Measurements from ENCODE around the gene TMPRSS11E.

The TMPRSS11E gene

DNA sequence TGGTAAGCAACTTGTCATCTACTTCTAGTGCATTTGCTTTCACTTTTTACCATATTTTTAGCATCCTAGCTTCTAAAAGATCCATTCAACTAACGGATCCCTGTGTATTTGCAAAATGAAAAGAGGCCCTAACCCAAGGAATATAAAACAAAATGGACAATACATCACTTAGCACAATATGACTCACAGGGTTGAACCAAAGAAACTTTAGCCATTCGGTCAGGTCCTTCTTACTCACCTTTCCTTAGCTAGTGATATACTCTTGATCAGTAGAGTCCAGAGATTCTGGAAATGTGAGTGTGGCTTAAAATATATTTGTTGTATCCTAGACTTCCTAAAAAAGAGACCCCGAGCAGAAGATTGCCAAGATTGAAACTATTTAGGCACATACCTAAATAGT, 19.5 kb downstream of the TMPRSS11E start:
- Histone ChIP-seq H3K27me3 (ENCODE audit: insufficient read depth, poor library complexity, severe bottlenecking) (no peaks in the 10 kb centered on the region), H3K27ac (replicated peaks) (no peak overlapping the region), H3K4me3 (replicated peaks; ENCODE audit: insufficient read depth, low read length) (no peak overlapping the region)
- DNase-seq (ENCODE audit: low read depth in 1 of 2, low spot score in 1 of 2), result no peak
- TF ChIP-seq GABPA (IDR thresholded peaks at IDR 0.05; ENCODE audit: low read depth) (no peak), SPI1 (IDR thresholded peaks at IDR 0.05; ENCODE audit: borderline replicate concordance, low read depth) (no peak), POLR2AphosphoS5 (IDR thresholded peaks at IDR 0.05; ENCODE audit: low read depth) (no peak)
- TF ChIP-seq, protein P1, sequence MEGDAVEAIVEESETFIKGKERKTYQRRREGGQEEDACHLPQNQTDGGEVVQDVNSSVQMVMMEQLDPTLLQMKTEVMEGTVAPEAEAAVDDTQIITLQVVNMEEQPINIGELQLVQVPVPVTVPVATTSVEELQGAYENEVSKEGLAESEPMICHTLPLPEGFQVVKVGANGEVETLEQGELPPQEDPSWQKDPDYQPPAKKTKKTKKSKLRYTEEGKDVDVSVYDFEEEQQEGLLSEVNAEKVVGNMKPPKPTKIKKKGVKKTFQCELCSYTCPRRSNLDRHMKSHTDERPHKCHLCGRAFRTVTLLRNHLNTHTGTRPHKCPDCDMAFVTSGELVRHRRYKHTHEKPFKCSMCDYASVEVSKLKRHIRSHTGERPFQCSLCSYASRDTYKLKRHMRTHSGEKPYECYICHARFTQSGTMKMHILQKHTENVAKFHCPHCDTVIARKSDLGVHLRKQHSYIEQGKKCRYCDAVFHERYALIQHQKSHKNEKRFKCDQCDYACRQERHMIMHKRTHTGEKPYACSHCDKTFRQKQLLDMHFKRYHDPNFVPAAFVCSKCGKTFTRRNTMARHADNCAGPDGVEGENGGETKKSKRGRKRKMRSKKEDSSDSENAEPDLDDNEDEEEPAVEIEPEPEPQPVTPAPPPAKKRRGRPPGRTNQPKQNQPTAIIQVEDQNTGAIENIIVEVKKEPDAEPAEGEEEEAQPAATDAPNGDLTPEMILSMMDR (IDR thresholded peaks at IDR 0.05; ENCODE audit: insufficient read depth, low read length), result no peak
- TF ChIP-seq, protein P2, sequence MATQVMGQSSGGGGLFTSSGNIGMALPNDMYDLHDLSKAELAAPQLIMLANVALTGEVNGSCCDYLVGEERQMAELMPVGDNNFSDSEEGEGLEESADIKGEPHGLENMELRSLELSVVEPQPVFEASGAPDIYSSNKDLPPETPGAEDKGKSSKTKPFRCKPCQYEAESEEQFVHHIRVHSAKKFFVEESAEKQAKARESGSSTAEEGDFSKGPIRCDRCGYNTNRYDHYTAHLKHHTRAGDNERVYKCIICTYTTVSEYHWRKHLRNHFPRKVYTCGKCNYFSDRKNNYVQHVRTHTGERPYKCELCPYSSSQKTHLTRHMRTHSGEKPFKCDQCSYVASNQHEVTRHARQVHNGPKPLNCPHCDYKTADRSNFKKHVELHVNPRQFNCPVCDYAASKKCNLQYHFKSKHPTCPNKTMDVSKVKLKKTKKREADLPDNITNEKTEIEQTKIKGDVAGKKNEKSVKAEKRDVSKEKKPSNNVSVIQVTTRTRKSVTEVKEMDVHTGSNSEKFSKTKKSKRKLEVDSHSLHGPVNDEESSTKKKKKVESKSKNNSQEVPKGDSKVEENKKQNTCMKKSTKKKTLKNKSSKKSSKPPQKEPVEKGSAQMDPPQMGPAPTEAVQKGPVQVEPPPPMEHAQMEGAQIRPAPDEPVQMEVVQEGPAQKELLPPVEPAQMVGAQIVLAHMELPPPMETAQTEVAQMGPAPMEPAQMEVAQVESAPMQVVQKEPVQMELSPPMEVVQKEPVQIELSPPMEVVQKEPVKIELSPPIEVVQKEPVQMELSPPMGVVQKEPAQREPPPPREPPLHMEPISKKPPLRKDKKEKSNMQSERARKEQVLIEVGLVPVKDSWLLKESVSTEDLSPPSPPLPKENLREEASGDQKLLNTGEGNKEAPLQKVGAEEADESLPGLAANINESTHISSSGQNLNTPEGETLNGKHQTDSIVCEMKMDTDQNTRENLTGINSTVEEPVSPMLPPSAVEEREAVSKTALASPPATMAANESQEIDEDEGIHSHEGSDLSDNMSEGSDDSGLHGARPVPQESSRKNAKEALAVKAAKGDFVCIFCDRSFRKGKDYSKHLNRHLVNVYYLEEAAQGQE (IDR thresholded peaks at IDR 0.05; ENCODE audit: insufficient replicate concordance, low read depth), result no peak

DNA sequence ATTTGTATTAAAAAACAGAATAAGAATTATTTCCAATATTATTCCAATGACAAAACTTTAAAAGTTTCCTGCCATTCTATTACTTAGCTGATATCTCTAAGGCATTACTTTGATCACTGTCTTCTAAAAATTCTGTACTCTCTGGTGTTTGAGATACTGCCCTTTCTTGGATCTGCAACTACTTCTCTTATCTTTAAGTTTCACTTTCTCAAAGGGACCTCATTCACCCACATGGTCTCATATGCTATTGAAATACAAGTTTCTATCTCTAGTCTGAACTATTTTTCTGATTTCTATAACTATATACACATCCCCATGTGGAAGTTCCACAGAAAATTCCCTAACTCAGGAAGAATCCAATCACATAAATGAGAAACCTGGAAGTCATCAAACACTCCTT, 22.2 kb downstream of the TMPRSS11E start:
- no peak overlapping the region for H3K27ac ChIP-seq (replicated peaks)
- no peak overlapping the region for H3K4me3 ChIP-seq (replicated peaks; ENCODE audit: insufficient read depth, low read length)
- no peak for DNase-seq (ENCODE audit: low read depth in 1 of 2, low spot score in 1 of 2)
- TF ChIP-seq POLR2AphosphoS5 (IDR thresholded peaks at IDR 0.05; ENCODE audit: low read depth) (no peak), SPI1 (IDR thresholded peaks at IDR 0.05; ENCODE audit: borderline replicate concordance, low read depth) (no peak), GABPA (IDR thresholded peaks at IDR 0.05; ENCODE audit: low read depth) (no peak)
- TF ChIP-seq, protein P2 (IDR thresholded peaks at IDR 0.05; ENCODE audit: insufficient replicate concordance, low read depth), result no peak
- TF ChIP-seq, protein P1 (IDR thresholded peaks at IDR 0.05; ENCODE audit: insufficient read depth, low read length), result no peak
- no peaks in the 10 kb centered on the region for H3K27me3 ChIP-seq (ENCODE audit: insufficient read depth, poor library complexity, severe bottlenecking)

- Histone ChIP-seq H3K27me3 (ENCODE audit: insufficient read depth, poor library complexity, severe bottlenecking) (no peaks in the 10 kb centered on the region), H3K4me3 (replicated peaks; ENCODE audit: insufficient read depth, low read length) (no peak overlapping the region), H3K27ac (replicated peaks) (no peak overlapping the region)
- no peak for TF ChIP-seq GABPA (IDR thresholded peaks at IDR 0.05; ENCODE audit: low read depth)
- TF ChIP-seq, protein P2 (IDR thresholded peaks at IDR 0.05; ENCODE audit: insufficient replicate concordance, low read depth), result no peak
- no peak for TF ChIP-seq SPI1 (IDR thresholded peaks at IDR 0.05; ENCODE audit: borderline replicate concordance, low read depth)
- no peak for DNase-seq (ENCODE audit: low read depth in 1 of 2, low spot score in 1 of 2)
Observed at GRCh38 chr4:68476191-68476590, 28.9 kb downstream of the TMPRSS11E start.
